Stimulated activated CD4-positive, alpha-beta T cell treated with anti-CD3 and anti-CD28 coated beads, Interleukin-4, amount 100 ng/mL, for 48 hours (primary cell): ENCODE results near the gene PODN.

Source experiments
- DNase-seq, 2 donors: peaks; one replicate each; pipeline ENCODE4 v3.0.0-alpha.2; 2020; ENCODE audit warnings: low read depth in 2 of 2

PODN gene, protein sequence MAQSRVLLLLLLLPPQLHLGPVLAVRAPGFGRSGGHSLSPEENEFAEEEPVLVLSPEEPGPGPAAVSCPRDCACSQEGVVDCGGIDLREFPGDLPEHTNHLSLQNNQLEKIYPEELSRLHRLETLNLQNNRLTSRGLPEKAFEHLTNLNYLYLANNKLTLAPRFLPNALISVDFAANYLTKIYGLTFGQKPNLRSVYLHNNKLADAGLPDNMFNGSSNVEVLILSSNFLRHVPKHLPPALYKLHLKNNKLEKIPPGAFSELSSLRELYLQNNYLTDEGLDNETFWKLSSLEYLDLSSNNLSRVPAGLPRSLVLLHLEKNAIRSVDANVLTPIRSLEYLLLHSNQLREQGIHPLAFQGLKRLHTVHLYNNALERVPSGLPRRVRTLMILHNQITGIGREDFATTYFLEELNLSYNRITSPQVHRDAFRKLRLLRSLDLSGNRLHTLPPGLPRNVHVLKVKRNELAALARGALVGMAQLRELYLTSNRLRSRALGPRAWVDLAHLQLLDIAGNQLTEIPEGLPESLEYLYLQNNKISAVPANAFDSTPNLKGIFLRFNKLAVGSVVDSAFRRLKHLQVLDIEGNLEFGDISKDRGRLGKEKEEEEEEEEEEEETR

DNA sequence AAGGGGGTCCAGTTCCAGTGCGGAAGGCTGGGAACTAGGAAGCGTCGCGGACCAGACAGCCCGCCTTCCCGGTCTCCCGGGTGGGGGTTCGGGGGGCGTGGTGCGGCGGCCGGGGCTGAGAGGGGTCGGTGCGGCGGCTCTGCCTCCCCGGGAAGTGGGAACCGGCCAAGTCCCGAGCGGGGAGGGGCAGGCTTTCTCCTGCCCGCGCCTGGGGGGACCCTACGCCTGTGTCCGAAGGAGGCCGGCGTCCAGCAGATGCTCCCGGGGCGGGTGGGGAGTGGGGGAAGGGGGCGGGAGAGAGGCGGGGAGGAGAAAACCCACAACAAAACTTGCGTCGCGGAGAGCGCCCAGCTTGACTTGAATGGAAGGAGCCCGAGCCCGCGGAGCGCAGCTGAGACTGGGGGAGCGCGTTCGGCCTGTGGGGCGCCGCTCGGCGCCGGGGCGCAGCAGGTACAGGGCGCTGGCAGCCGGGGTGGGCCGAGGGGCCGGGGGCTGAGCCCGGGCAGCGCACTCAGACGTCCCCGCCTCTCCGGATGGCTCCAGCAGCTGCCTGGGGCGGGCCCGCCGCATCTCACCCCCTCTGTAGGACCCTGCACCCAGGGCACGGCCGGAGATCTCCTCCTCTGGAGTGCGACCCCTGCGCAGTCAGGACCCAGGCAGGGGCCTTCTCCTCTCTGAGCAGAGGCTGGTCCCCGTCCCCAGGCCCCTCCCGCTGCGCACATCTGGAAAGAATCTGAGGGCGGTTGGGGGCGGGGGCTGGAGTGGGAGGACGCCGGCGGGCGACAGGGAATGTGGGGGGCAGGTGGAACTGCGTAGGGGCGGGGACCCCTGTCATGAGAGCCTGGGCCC is at the start of gene PODN:
TSS of gene PODN (plus strand) at position 355 of the 849 bp plus-strand sequence. CDS start 7,643 bp downstream, outside the sequence.
- peak in 1 of 2 donors; percentile 8 for DNase-seq

DNA sequence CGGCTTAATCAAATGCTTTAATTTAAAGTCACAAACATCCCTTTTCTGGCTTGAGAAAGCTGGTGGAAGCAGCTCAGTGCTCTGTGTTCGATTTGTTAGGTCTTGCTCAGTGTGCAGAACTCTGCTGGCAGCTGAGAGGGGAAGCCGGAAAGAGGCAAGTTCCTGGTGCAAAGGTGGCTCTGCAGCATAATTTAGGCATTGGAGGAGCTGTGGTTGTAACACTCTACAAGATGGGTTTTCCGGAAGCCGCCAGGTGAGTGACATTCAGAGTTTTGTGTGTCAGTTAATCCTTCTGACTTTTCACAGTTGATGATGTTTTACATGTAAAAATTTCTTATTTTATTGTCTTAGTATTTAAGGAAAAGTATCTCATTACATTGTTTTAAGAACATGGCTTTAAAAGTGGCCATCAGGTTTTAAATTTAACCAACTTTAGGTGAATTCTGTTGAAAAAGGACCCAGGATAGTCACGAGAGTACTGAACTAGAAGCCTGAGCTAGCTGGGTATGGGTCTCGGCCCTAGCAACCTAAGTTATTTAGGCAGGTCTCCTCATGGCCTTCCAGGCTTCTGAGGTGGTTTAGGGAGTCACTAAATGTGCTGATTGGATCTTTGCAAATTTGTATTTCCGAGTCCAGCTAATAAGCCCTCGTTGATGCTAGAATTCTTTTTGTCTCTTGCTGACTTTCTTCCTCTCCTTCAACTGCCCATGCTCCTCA is 47.1 kb upstream of the PODN start:
- DNase-seq = peak; percentile 42 to 63

DNA sequence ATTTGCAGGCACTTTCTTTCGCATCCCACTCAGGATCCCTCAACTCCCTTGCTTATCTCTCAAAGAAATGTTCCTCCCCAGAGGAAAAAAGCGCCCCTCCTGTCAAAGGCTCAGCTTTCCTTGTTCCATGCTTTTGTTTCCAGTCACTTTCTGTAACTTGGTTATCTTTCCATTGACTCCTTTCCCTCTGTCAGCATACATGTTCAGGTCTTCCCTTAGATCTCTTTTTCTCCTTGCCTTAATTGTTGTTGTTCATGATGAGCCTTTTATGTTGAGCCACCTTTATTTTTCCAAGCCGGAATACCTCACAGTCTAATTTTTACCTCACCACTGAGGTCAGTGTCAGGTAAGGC is 46.5 kb upstream of the PODN start:
- DNase-seq = no peak

DNA sequence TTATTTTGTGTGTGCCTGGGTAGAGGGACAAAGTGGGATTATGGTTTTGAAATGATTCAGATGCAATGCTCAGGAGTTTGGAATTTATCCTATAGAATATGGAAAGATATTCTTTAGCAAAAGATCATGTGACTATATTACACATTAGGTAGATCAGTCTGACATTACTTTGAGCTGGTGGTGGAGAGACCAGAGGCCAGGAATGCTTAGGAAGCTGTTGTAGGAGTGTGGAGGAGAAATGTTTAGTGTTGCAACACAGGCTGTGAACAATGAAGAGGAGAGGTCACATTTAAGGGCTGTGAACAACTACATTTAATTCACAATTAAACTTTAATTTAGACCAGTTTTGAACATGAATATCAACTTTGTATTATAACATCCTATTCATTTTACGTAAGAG is 45.3 kb upstream of the PODN start:
- DNase-seq = no peak

DNA sequence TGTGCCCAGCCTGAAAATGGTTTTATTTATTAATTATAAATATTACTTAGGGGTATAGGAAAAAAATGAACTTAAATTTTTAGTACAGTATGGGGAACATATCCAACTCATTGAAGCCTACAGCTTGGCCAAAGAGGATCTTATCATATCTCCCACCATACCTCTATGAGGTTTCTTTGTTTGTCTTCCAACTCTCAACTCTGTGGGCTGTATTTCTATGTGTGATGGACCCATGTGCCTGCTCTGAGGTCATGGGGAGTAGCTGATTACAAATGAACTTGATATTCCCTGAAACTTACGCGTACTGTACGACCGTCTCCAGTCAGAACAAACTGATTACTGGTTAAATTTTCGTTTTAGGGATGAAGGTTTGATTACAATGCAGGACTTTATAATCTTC is 41.4 kb upstream of the PODN start:
- no peak for DNase-seq

DNA sequence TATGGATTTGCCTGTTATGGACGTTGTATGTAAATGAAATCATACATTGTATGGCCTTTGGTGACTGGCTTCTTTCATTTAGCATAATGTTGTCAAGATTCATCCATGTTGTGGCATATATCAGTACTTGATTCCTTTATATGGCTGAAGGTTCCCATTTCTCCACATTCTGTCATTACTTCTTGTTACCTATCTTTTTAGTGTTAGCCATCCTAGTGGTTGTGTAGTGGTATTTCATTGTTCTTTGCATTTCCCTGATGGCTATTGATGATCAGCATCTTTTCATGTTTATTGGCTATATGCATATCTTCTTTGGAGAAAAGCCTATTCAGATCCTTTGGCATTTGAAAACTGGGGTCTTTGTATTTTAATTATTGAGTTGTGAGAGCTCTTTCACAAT is 39.8 kb upstream of the PODN start:
- no peak for DNase-seq

DNA sequence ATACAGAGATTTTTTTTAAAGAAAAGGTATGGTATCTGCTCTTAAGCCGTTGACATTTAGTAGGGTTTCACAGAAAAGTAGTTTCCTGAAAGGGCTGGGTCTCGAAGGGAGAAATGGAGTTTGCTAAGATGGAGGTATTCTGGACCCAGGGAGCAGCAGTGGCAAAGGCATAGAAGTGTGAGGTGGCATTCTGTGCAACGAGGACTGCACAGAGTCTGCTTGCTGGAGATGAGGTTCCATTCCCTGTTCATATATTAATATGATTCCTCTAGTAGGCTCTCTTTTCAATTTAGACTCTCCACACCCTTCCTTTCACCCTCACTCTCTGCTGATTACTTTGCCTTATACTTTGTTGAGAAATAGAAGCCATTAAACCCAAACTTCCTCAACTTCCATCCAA is 38.5 kb upstream of the PODN start:
- no peak for DNase-seq

DNA sequence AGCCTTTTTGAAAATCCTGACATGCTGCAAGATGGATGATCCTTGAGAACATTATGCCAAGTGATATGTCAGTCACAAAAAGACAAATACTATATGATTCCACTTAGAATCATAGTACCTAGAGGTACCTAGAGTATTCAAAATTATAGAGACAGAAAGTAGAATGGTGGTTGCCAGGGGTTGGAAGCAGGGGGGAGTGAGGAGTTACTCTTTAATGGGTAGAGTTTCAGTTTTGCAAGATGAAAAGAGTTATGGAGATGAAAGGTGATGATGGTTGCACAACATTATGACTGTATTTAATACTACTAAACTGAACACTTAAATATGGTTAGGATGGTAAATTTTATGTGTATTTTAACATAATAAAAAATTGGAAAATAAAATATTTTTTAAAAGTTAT is 37.9 kb upstream of the PODN start:
- DNase-seq = no peak

DNA sequence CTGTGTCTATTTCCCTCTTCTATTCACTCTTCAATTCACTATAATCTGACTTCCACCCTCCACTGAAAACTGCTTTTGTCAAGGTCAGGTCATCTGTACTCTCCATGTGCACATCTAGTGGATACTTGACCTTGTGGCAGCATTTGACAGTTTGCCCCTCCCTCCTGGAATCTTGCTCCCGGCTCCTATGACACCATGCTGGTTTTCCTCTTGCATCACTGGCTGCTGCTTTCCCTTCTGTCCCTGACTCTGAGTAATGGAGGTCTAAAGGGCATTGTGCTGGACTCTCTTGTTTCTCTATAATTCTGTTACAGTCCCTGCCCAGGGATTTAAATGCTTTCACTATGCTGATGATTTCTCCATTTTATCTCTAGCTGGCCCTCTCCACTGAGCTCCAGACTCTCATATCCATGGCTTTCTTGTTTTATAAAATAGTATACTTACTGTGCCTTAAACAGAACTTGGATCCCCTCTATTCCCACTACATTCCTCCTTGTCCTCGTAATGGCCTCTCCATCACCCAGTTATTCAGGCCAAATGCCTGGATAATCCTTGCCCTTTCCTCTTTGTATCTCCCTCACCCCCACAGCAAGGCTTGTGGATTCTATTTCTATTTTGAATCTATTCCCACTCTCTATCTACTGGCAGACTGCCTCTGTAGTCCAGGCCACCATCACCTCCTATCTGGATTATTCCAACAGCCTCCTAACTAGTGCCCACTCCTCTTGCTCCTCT is 36.8 kb upstream of the PODN start:
- DNase-seq = no peak

DNA sequence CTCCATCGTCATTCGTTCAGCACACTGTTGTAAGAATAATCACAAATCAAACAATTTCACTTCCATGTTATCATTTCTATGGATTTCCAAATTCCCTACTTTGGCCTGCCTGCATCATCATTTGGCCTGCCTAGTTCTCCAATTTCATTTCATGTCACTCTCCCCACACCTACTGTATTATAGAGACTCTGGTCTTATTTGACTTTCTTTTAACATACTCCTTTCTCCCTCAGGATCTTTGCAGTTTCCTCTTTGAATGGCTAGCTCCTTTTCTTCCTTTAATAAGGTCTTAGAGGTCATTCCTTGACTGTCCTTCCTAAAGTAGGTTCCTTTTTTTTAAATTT is 36.3 kb upstream of the PODN start:
- DNase-seq = no peak

DNA sequence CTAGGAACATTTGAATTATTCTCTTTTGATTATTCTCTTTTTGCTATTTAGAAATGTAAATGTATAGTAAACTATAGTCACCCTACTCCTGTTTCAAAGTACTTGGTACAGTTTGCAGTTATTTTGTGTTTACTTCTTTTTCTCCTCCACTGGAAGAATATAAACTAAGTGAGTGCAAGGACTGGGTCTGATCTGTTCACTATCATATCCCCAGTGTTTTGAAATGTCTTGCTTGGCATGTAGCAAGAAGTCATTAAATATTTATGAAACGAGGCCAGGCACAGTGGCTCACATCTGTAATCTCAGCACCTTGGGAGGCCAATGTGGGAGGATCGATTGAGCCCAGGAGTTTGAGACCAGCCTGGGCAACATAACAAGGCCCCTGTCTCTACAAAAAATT is 35.8 kb upstream of the PODN start:
- no peak for DNase-seq

DNA sequence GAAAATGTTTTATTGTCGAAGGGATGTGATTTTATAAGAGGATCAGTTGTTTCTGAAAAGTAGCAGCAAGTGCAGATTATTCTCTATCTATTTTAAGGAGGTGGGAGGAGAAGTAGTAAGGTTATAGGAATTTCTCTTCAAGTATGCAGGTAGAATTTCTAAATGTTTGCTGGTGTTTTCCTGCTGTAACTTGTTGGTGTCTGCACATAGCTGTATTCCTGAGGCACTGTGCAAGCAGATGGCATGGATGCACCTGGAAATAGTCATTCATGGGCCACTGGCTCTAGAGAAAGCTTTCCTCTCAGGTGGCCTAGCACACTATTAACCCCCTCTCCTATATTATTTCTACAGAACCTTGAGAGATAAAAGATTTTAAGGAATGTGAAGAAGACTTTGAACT is 30.3 kb upstream of the PODN start:
- no peak for DNase-seq

DNA sequence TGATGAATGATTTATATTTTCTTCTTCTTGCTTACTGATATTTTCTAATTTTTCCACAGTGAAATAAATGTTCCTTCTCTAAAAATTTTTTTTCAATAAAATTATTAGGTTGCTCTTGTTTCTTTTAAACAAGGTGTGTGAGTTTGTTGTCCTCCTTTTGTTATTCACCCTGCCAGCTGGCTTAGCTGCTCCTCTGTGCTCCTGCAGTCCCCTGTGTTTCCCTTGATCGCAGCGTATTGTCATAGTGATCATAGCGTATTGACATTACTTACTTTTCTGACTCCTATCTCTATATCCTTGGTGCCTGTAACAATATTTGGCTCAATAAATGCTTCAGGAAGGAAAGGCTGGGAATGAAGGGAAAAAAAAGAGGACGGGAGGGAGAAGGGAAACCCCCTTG is 24.9 kb upstream of the PODN start:
- no peak for DNase-seq

DNA sequence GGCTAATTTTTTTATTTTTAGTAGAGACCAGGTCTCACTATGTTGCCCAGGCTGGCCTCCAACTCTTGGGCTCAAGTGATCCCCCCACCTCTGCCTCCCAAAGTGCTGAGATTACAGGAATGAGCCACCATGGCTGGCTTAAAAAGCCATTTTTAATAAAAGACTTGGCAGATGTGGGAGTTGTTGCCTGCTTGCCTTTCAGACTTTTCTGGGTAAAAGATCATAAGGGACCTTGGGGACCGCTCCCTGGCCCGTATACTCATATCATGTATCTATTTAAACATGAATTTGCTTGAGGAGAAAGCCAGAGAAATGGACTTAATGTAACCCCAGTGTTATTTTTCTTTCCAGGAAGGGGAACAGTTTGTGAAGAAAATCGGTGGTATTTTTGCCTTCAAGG is 23.4 kb upstream of the PODN start:
- DNase-seq = no peak

DNA sequence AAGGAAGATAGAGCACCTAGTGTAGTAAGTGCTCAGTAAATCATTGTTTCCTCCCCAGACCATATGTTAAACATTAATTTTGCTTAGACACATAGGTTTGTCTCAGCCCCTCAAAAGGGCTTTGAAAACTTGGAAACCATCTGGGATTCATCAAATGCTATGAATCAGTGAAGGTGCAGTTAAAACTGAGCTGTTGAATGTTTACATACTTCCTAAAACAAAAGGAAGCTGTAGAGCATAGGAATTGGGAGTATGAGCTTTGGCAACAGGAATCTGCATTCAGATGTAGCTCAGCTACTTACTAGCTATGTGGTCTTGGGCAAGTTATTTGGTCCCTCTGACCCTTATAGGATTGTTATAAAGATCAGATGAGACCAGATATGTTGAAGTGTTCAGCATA is 18.7 kb upstream of the PODN start:
- no peak for DNase-seq

DNA sequence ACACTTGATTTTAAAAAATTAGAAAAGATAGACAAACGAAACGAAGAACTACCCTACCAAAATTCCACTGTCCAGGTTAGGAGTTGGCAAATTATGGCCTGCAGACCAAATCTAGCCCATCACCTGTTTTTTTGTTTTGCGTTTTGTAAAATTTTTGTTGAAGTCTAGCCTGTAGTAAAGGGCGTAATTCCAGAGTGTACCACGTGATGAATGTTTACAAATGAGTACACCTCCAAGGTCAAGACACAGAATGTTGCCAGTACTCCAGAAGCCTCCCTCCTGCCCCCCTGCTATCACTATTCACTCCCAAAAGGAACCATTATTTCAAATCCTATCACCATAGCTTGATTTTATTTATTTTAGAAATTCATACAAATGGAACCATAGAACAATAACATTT is 17.1 kb upstream of the PODN start:
- no peak for DNase-seq

DNA sequence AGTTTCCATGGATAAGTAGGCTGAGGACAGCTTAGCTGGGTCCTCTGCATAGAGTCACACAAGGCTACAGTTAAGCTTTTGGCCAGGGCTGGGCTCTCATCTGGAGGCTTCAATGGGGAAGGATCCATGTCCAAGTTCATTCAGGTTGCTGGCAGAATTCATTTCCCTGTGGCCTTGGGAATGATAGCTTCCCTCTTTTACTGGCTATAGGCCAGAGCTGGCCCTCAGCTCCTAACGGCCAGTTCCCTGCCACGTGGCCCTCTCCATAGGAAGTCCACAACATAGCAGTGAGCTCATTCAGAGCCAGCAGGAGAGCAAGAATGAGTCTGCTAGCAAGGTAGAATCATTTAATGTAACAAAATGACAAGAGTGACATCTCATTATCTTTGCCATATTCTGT is 15.1 kb upstream of the PODN start:
- no peak for DNase-seq

DNA sequence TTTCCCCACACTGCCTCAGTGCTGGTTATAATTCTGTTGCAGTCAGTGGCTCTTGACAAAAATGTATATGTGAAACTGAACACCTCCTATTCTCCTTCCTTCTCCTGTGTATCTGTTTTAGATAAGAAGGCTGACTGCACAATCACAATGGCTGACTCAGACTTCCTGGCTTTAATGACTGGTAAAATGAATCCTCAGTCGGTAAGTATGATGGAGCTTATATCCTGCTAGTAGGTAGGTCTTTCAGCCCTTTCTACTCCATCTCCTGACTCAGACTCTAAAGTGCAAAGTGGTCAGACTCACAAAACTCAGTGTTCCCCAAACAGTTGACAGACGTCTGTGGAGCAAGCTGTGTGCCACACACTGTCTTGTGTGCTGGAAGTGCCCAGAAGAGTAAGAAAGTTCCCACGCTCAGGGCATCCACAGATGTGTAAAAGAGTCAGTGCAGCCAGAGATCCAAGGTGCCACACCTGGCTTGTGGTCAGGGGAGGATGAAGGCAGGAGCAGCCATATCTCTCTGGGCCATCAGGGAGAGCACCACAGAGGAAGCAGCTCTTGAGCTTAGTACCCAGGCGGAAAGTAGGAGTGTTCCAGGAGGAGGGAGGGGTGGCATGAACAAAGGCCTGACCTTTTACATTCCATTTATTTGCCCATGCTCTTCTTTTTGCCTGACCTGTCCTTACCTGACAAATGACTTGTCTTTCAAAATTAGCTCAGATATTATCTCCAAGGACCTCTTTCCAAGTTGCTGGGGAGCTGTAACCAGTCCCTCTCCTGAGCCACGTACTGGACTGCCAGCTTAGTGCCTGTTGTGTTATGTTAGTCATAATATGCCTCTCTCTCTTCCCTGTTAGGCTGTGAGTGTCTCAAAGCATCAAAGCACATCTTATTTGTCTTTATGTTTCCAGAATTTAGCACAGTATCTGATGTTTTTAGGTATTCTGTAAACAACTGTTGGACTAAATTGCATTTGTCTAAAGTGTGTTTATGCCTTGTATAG is 14.0 kb upstream of the PODN start:
- DNase-seq = no peak

DNA sequence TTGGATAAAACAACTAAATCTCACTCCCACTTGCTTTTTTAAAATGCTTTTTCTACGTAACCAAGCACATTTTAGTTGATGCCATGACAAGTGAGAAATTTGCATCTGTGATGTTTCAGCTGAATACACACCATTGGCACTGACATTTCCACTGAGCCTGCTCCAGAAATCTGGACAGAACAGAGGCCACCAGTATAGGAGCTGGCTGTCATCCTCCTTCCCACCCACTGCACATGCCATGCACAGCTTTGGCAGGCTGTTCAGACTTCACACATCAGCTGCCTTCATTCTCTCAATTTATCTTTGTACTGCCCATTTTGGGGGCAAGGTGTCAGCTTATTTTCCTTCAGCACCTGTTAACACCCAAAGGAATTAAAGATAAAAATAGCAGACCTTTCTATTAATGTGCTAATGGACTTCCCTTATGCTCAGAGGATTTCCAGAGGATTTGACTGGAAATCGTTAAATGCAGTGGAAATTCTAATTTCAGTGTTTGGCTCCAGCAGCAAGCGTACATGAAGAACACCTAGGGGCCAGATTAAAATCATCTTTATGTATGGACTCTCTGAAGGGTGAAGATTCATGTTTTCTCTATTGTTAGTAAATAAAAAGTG is 12.9 kb upstream of the PODN start:
- DNase-seq = no peak

DNA sequence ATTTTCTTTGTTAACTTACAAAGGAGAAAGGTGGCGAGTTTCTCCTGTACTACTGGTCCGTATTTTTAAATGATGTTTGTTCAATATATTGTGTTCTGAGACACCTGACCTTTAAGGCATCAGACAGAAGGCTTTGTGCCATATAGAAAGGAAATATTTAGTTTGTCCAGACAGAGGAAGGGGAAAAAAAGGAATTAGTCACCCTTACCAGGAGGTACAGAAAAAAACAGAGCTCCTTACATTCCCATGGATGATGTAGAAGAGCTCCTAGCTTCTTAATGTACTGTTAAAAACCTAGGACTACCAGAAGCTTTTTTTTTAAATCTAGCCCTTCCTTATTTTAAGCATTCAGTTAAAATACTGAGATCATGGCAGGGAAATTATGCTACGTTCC is 12.4 kb upstream of the PODN start:
- no peak for DNase-seq
